Pancreas (tissue), 10 donors: ENCODE results near the gene CDK14. TPM values are rescaled to one million over a fixed set of nuclear protein-coding genes. Genes with fewer than 3 reads are reported as not detected.
A peak's percentile ranks its signal among the peaks of the same experiment; 100 is the strongest.

Source experiments
- ATAC-seq, 4 donors: fragments of 200-7000 bp; cut with Tn5 transposase; one replicate each; pipeline versions ENCODE4 v1.8.0 to v1.9.1; 2020; ENCODE audit warnings: mild to moderate bottlenecking in 4 of 4, moderate library complexity in 4 of 4
- DNase-seq, 6 donors: peaks; one replicate each; pipeline ENCODE4 v3.0.0-alpha.2; 2020
- FAIRE-seq: peaks from 2 replicates; lab custom pipeline; 2012; peaks lifted over from hg19 to GRCh38; lab: Jason Lieb, UNC
- H3K27ac ChIP-seq, 4 donors: fragments of 200-600 bp; sonication (generic); 1 replicate in 3 of 4; 2 replicates in 1 of 4; pipeline versions ENCODE4 v1.5.0 to v1.8.0; 2020
- H3K27me3 ChIP-seq, 4 donors: fragments of 200-600 bp; one replicate each; pipeline ENCODE4 v1.8.0; 2021
- H3K36me3 ChIP-seq, 3 donors: fragments of 200-600 bp; sonication (generic) in 1 of 3; one replicate each; pipeline versions ENCODE4 v1.5.0 to v1.8.0; 2020 to 2021
- H3K4me1 ChIP-seq, 3 donors: fragments of 200-600 bp; one replicate each; pipeline ENCODE4 v1.8.0; 2021
- H3K4me3 ChIP-seq, 4 donors: fragments of 200-600 bp; sonication (generic) in 2 of 4; one replicate each; pipeline versions ENCODE4 v1.5.0 to v1.8.0; 2020 to 2021
- H3K9me3 ChIP-seq, 4 donors: fragments of 200-600 bp; one replicate each; pipeline ENCODE4 v1.8.0; 2021
- WGBS, 2 donors: extraction: QIAGEN DNeasy Blood & Tissue Kit; methylation state at CpG; one replicate each; pipeline ENCODE4 v1.1.7; 2013; 5-methylcytosine and 5-hydroxymethylcytosine counted together
- intact Hi-C, 3 donors: fragments of 100-400 bp; cut with DNase I; formaldehyde crosslinking; loops; one replicate each; pipeline versions ENCODE4 v1.11.1 to v1.14.2; 2022
- polyA plus RNA-seq, 2 donors: library from polyadenylated mRNA; stranded (reverse); fragments of 200-250 nt; gene quantifications; one replicate each; pipeline ENCODE4 v1.2.3, GENCODE V29; 2013
- total RNA-seq, 6 donors: library from RNA; stranded (reverse); fragmentation: NEBNext Ultra II Directional in 4 of 6; extraction: Animal tissue kit (Norgen Biotek cat#: 25700) in 4 of 6; gene quantifications; one replicate each; pipeline versions ENCODE4 v1.2.1 to v1.2.4, GENCODE V29; 2021 to 2023
- TF ChIP-seq, protein P1 (sequence below), 4 donors: fragments of 200-600 bp; sonication (generic) in 3 of 4; IDR thresholded peaks; one replicate each; pipeline versions ENCODE4 v1.5.0 to v1.8.0; 2021; ENCODE audit warnings: antibody characterized with exemption in 4 of 4
- donor health status: healthy with polysubstance abuse.
- donor health status: DM: no; HTN: no; CAD: no; lungs with moderate emphysema.
- donor health status: DM: no; HTN: no; CAD: no.
- donor health status: control.
- donor health status: control.
- donor health status: Bipolar disorder and iron deficiency.
- donor health status: DM: yes; HTN: yes; CAD: no.
- donor health status: DM: no; HTN: no; CAD: no.
- donor health status: DM: no; HTN: no; CAD: no.
- donor health status: DM: yes; HTN: yes; CAD: no.

CDK14 gene
- total and polyA plus RNA-seq, 8 donors, result 4.5 to 48.3 (median 24.7) TPM

DNA sequence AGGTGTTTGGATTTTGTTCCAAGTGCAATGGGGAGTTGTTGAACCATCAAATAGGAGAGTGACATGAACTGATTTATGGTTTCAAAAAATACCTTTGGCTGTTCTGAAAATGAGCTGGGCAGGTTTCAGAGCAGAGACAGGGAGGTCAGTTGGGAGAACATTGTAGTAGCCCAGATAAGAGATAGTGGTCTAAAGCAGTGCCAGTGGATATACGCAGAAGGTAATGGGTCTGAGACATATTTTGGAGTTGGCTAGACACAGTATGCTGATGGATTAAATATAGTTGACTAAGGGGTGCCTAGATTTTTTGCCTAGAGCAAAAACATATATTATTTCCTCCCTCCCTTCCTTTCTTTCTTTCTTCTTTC lies 21.3 kb upstream of the CDK14 start:
- 85 to 93% methylated on average over 1 of the region's 1 CpG for WGBS, 2 donors

DNA sequence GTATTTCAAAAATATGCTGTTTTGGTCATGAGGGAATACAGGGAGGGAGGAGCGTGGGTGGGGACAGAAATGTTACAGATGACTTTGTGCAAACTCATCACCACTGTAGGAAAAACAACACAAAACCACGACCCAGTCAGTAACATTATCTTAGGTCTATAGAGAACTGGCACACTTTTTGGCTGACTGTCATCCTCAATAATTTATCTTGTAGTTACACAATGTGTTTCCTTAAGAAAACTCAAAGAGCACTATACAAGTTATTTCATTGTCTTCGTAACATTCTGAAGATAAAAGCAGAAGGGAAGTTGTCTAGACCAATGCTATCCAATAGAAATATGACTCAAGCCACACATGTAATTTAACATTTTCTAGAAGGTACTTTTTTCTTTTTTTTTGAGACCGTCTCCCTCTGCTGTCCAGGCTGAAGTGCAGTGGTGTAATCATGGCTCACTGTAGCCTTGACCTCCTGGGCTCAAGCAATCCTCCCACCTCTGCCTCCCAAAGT lies 16.9 kb upstream of the CDK14 start:
- Histone ChIP-seq H3K27me3 (no peaks in the 10 kb centered on the region), H3K36me3 (no peaks in the 10 kb centered on the region), H3K27ac (no peak overlapping the region), H3K4me3 (no peak overlapping the region), H3K9me3 (no peaks in the 10 kb centered on the region), H3K4me1 (peaks cover 0 to under 1% (median 0%) of the 10 kb centered on the region in 3 donors)
- ATAC-seq (peak in 1 of 4 donors; percentile 48), FAIRE-seq (no peak), DNase-seq (no peak)
- 63 to 67% methylated on average over 4 of the region's 4 CpGs for WGBS, 2 donors
- TF ChIP-seq, protein P1, sequence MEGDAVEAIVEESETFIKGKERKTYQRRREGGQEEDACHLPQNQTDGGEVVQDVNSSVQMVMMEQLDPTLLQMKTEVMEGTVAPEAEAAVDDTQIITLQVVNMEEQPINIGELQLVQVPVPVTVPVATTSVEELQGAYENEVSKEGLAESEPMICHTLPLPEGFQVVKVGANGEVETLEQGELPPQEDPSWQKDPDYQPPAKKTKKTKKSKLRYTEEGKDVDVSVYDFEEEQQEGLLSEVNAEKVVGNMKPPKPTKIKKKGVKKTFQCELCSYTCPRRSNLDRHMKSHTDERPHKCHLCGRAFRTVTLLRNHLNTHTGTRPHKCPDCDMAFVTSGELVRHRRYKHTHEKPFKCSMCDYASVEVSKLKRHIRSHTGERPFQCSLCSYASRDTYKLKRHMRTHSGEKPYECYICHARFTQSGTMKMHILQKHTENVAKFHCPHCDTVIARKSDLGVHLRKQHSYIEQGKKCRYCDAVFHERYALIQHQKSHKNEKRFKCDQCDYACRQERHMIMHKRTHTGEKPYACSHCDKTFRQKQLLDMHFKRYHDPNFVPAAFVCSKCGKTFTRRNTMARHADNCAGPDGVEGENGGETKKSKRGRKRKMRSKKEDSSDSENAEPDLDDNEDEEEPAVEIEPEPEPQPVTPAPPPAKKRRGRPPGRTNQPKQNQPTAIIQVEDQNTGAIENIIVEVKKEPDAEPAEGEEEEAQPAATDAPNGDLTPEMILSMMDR (IDR thresholded peaks at IDR 0.05), result no peak
- intact Hi-C loops, result no loop called here

More for the DNA sequence above, 21.3 kb upstream of the CDK14 start:
- ATAC-seq (no peak), DNase-seq (no peak), FAIRE-seq (no peak)
- TF ChIP-seq, protein P1 (IDR thresholded peaks at IDR 0.05), result no peak
- Histone ChIP-seq H3K27ac (no peak overlapping the region), H3K36me3 (no peaks in the 10 kb centered on the region), H3K27me3 (no peaks in the 10 kb centered on the region), H3K4me3 (no peak overlapping the region), H3K9me3 (no peaks in the 10 kb centered on the region), H3K4me1 (peaks cover 0 to 7% (median 0%) of the 10 kb centered on the region in 3 donors)
- intact Hi-C loops, result no loop called here

DNA sequence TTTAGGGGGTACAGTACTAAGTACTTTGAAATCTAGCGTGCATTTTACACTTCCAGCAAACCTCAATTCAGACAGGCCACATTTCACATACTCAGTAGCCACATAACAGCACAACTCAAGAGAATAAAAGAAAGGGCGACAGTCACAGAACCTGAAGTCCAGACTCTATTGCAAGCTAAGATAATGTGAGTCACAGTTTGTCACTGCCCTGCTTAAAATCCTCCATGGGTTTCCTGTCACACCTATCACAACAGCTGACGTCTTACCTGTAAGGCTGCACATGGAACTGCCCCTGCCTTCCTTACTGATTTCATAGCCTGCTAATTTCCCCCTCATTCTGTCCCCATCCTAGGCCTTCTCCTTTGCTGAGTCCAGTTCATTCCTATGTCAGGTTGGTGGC lies 16.1 kb upstream of the CDK14 start:
- DNase-seq (no peak), ATAC-seq (no peak), FAIRE-seq (no peak)
- H3K36me3 ChIP-seq, result no peaks in the 10 kb centered on the region
- H3K4me3 ChIP-seq, result no peak overlapping the region
- H3K27me3 ChIP-seq, result no peaks in the 10 kb centered on the region
- intact Hi-C loops, result no loop called here
- H3K4me1 ChIP-seq, result no peaks in the 10 kb centered on the region
- H3K27ac ChIP-seq, result no peak overlapping the region
- TF ChIP-seq, protein P1 (IDR thresholded peaks at IDR 0.05), result no peak
- WGBS, 2 donors, result 90 to 95% methylated on average over 3 of the region's 3 CpGs
- no peaks in the 10 kb centered on the region for H3K9me3 ChIP-seq

DNA sequence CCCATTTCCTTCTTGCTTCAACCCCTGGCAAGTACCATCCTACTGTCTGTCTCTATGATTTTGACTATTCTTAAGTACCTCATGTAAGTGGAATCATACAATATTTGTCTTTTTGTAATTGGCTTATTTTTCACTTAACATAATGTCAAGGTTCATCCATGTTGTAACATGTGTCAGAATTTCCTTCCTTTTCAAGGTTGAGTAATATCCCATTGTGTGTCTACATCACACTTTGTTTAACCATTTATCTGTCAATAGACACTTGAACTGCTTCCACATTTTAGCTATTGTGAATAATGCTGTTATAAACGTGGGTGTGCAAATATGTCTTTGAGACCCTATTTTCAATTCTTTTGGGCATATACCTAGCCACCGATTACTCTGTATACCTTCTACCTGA lies 14.0 kb upstream of the CDK14 start:
- DNase-seq (no peak), ATAC-seq (no peak), FAIRE-seq (no peak)
- 68 to 71% methylated on average over 2 of the region's 2 CpGs for WGBS, 2 donors
- Histone ChIP-seq H3K27ac (no peak overlapping the region), H3K4me3 (no peak overlapping the region), H3K27me3 (no peaks in the 10 kb centered on the region), H3K36me3 (no peaks in the 10 kb centered on the region), H3K9me3 (no peaks in the 10 kb centered on the region), H3K4me1 (no peaks in the 10 kb centered on the region)
- intact Hi-C loops, result no loop called here
- TF ChIP-seq, protein P1 (IDR thresholded peaks at IDR 0.05), result no peak

DNA sequence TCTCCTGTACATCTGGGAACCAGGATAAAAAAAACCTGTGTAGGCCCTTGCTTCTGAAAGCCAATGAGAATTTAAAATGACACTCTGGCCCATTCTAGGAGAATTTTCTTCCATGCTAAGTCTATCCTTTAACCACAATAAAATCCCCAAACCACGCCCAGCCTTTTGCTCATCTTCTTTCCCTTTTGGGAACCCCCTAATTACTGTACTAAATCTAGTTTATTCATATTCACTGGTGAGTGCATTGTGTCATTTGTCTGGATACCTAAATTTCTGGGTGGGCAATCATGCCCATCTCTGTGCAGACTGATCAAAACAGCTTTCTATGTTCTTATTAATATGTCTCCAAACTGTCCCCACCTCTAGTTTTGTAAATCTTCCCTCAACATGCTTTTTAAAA lies 11.7 kb upstream of the CDK14 start:
- no peak for ATAC-seq
- no peak for FAIRE-seq
- intact Hi-C loops, result no loop called here
- 82 to 89% methylated on average over 1 of the region's 1 CpG for WGBS, 2 donors
- Histone ChIP-seq H3K4me3 (no peak overlapping the region), H3K27me3 (no peaks in the 10 kb centered on the region), H3K36me3 (no peaks in the 10 kb centered on the region), H3K27ac (no peak overlapping the region), H3K9me3 (no peaks in the 10 kb centered on the region), H3K4me1 (no peaks in the 10 kb centered on the region)
- TF ChIP-seq, protein P1 (IDR thresholded peaks at IDR 0.05), result no peak
- no peak for DNase-seq
